GM18526 (cell line): Measurements from ENCODE around the gene GNG8.

Source experiments
- POLR2A ChIP-seq: IDR thresholded peaks from 3 replicates; pipeline ENCODE4 v1.6.1; 2011; ENCODE audit not compliant: insufficient read length; ENCODE audit errors: extremely low read depth

Gene GNG8

GRCh38 chr19:46650445-46650844, 14.4 kb upstream of the GNG8 start:
- TF ChIP-seq POLR2A: no peak

GRCh38 chr19:46648961-46649960, 13.3 kb upstream of the GNG8 start:
- TF ChIP-seq POLR2A: no peak

GRCh38 chr19:46648060-46648960, 12.3 kb upstream of the GNG8 start:
- no peak for TF ChIP-seq POLR2A

- TF ChIP-seq POLR2A: no peak
Measured at GRCh38 chr19:46646402-46646801, 10.4 kb upstream of the GNG8 start.

GRCh38 chr19:46644720-46645119, 8.7 kb upstream of the GNG8 start:
- TF ChIP-seq POLR2A: no peak

- no peak for TF ChIP-seq POLR2A
Measured at GRCh38 chr19:46640656-46641055, 4.7 kb upstream of the GNG8 start.

GRCh38 chr19:46639358-46640182, 3.6 kb upstream of the GNG8 start:
- no peak for TF ChIP-seq POLR2A

- TF ChIP-seq POLR2A: no peak
Measured at GRCh38 chr19:46637224-46637623, 1.2 kb upstream of the GNG8 start.

- no peak for TF ChIP-seq POLR2A
Measured at GRCh38 chr19:46634656-46635218, 1.3 kb downstream of the GNG8 start.

- no peak for TF ChIP-seq POLR2A
Measured at GRCh38 chr19:46634045-46634655, 1.9 kb downstream of the GNG8 start.

- TF ChIP-seq POLR2A: no peak
Measured at GRCh38 chr19:46633130-46633529, 2.9 kb downstream of the GNG8 start.

GRCh38 chr19:46631481-46631880, 4.5 kb downstream of the GNG8 start:
- no peak for TF ChIP-seq POLR2A

GRCh38 chr19:46630586-46631205, 5.3 kb downstream of the GNG8 start:
- no peak for TF ChIP-seq POLR2A

- no peak for TF ChIP-seq POLR2A
Measured at GRCh38 chr19:46629546-46630025, 6.4 kb downstream of the GNG8 start.
